WERI-Rb-1 (cell line): ENCODE measurements around the gene EIF5A2.
A peak's percentile ranks its signal among the peaks of the same experiment; 100 is the strongest.

Experiments used
- DNase-seq: peaks from one replicate; pipeline ENCODE4 v3.0.0-alpha.2; 2020
- H3K27ac ChIP-seq: fragments of 250-450 bp; sonication (Bioruptor Pico); 2 replicates; pipeline ENCODE4 v1.5.1; 2020; ENCODE audit warnings: mild to moderate bottlenecking, moderate library complexity
- H3K27me3 ChIP-seq: fragments of 250-450 bp; sonication (Bioruptor Pico); 2 replicates; pipeline ENCODE4 v1.5.1; 2021; ENCODE audit warnings: mild to moderate bottlenecking, low read depth, moderate library complexity; ENCODE audit not compliant: insufficient read depth, severe bottlenecking
- H3K36me3 ChIP-seq: fragments of 250-450 bp; sonication (Bioruptor Pico); 2 replicates; pipeline ENCODE4 v1.5.1; 2020; ENCODE audit warnings: mild to moderate bottlenecking, moderate library complexity
- H3K4me3 ChIP-seq: 2 replicates; pipeline ENCODE4 v1.5.1; 2011; ENCODE audit warnings: low read depth, mild to moderate bottlenecking, control low read depth, low read length
- H3K9me3 ChIP-seq: fragments of 250-450 bp; sonication (Bioruptor Pico); 2 replicates; pipeline ENCODE4 v1.5.1; 2021; ENCODE audit warnings: mild to moderate bottlenecking, moderate library complexity; ENCODE audit not compliant: severe bottlenecking
- CTCF ChIP-seq: IDR thresholded peaks from 2 replicates; pipeline ENCODE4 v1.5.1; 2011; ENCODE audit warnings: low read depth, mild to moderate bottlenecking, control low read depth, inconsistent platforms, low read length

The EIF5A2 gene

GRCh38 chr3:170869239-170869590 is 39.2 kb downstream of the EIF5A2 start:
- no peak for DNase-seq
- Histone ChIP-seq H3K27ac (peak overlapping the region; percentile 90), H3K27me3 (no peaks in the 10 kb centered on the region), H3K4me3 (peak overlapping the region; percentile 82), H3K36me3 (peaks cover 35% of the 10 kb centered on the region), H3K9me3 (no peaks in the 10 kb centered on the region)
- TF ChIP-seq CTCF = no peak

GRCh38 chr3:170868577-170869238 is 39.7 kb downstream of the EIF5A2 start:
- no peak for TF ChIP-seq CTCF
- Histone ChIP-seq H3K4me3 (peak overlapping the region; percentile 82), H3K36me3 (peaks cover 35% of the 10 kb centered on the region), H3K27ac (peak overlapping the region; percentile 90; the same call in 1 of the 2 replicates), H3K9me3 (no peaks in the 10 kb centered on the region), H3K27me3 (no peaks in the 10 kb centered on the region)
- no peak for DNase-seq

- Histone ChIP-seq H3K27ac (no peak overlapping the region), H3K9me3 (no peaks in the 10 kb centered on the region), H3K27me3 (no peaks in the 10 kb centered on the region), H3K36me3 (peaks cover 35% of the 10 kb centered on the region), H3K4me3 (no peak overlapping the region)
- TF ChIP-seq CTCF = no peak
- DNase-seq = no peak
These were observed 41.1 kb downstream of the EIF5A2 start for GRCh38 chr3:170867143-170867937.

- no peak for DNase-seq
These were observed 41.9 kb downstream of the EIF5A2 start for GRCh38 chr3:170866499-170866898.

GRCh38 chr3:170865209-170866094 is 43.0 kb downstream of the EIF5A2 start:
- Histone ChIP-seq H3K4me3 (no peak overlapping the region), H3K27ac (no peak overlapping the region), H3K9me3 (no peaks in the 10 kb centered on the region), H3K27me3 (no peaks in the 10 kb centered on the region), H3K36me3 (peaks cover 35% of the 10 kb centered on the region)
- no peak for TF ChIP-seq CTCF
- DNase-seq = no peak

More at GRCh38 chr3:170866499-170866898, 41.9 kb downstream of the EIF5A2 start:
- no peak for TF ChIP-seq CTCF
- H3K4me3 ChIP-seq = no peak overlapping the region
- H3K27ac ChIP-seq = no peak overlapping the region
- H3K36me3 ChIP-seq = peaks cover 35% of the 10 kb centered on the region
- H3K9me3 ChIP-seq = no peaks in the 10 kb centered on the region
- H3K27me3 ChIP-seq = no peaks in the 10 kb centered on the region
